VCaP (cell line): ENCODE measurements around the gene TMEM87A.
A peak's percentile ranks its signal among the peaks of the same experiment; 100 is the strongest.
"Not testable (repeated sequence)": the region's sequence is repeated elsewhere in the genome, so short reads cannot be mapped to it uniquely, and the experiment has no call there.

Source experiments
- H3K27ac ChIP-seq: fragments of 450-650 bp; 2 replicates; pipeline ENCODE4 v1.5.1; 2017
- TF ChIP-seq, protein P1 (sequence below): fragments of 450-650 bp; conservative IDR thresholded peaks from 2 replicates; pipeline ENCODE4 v1.5.1; 2017; ENCODE audit warnings: mild to moderate bottlenecking, moderate library complexity

The TMEM87A gene, protein sequence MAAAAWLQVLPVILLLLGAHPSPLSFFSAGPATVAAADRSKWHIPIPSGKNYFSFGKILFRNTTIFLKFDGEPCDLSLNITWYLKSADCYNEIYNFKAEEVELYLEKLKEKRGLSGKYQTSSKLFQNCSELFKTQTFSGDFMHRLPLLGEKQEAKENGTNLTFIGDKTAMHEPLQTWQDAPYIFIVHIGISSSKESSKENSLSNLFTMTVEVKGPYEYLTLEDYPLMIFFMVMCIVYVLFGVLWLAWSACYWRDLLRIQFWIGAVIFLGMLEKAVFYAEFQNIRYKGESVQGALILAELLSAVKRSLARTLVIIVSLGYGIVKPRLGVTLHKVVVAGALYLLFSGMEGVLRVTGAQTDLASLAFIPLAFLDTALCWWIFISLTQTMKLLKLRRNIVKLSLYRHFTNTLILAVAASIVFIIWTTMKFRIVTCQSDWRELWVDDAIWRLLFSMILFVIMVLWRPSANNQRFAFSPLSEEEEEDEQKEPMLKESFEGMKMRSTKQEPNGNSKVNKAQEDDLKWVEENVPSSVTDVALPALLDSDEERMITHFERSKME

DNA sequence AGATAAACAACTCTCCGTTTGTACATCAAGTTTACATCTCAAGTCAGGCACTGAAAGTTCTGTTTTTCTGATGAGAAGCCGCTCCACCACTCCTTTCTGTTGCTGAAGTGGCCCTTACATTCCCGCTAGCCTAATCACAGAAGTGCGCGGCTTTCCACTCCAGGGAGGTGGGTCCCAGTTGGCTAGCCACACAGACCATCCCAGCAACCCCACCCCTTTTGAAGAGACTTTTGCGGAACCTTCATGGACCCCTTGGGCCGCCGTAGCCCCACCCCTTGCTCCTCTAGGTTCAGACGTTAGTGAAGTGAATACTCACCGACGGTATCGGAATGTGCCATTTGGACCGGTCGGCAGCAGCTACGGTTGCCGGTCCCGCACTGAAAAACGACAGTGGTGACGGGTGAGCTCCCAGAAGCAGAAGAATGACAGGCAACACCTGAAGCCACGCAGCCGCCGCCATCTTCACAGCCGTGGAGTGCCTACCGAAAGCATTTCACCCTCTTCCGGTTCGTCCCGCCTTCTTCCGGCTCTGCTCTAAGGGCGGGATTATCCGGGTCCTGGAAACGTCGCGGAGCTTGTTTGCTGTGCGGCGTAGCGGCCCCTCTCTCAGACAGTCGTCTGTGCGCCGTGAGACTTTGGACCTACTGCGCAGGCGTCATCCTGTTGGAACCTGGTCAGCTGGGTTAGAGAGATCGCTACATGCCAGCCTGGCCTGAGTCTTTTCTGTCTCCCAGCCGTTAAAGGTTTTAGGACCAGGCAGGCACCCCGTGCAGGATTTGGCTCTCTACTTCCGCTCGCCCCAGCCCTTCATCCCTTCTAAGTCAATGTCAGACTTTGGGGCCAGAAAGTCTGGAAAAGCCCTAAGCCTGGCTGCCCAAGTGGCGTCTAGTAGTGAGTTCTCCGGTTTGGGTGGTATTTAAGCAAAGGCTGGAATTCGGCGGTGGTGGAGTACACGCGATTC lies at the start of gene TMEM87A, which contains the start of gene GANC:
TSS of gene TMEM87A (minus strand) at position 495 of the 961 bp plus-strand sequence. CDS start at position 460, 35 bp downstream.
TSS of gene GANC (plus strand) at position 263 of the 961 bp plus-strand sequence. CDS start 1,281 bp downstream, outside the sequence.
- H3K27ac ChIP-seq, result peak within 1 kb of the TSS; percentile 98
- TF ChIP-seq, protein P1, sequence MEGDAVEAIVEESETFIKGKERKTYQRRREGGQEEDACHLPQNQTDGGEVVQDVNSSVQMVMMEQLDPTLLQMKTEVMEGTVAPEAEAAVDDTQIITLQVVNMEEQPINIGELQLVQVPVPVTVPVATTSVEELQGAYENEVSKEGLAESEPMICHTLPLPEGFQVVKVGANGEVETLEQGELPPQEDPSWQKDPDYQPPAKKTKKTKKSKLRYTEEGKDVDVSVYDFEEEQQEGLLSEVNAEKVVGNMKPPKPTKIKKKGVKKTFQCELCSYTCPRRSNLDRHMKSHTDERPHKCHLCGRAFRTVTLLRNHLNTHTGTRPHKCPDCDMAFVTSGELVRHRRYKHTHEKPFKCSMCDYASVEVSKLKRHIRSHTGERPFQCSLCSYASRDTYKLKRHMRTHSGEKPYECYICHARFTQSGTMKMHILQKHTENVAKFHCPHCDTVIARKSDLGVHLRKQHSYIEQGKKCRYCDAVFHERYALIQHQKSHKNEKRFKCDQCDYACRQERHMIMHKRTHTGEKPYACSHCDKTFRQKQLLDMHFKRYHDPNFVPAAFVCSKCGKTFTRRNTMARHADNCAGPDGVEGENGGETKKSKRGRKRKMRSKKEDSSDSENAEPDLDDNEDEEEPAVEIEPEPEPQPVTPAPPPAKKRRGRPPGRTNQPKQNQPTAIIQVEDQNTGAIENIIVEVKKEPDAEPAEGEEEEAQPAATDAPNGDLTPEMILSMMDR, result no peak

DNA sequence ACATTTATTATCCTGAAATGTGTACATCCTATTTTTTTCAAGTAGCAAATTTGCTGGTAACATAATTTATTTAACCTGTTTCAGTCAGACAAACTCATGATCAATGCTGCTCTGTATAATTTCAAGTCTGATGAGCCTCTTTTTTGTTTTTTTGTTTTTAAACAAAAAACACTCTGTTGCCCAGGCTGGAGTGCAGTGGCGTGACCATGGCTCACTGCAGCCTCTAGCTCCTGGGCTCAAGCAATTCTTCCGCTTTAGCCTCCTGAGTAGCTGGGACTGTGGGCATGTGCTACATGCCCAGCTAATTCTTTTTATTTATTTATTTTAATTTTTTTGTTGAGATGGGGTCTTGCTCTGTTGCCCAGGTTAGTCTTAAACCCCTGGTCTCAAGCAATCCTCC lies 46.0 kb upstream of the TMEM87A start:
- H3K27ac ChIP-seq, result no peak overlapping the region
- TF ChIP-seq, protein P1, result no peak

DNA sequence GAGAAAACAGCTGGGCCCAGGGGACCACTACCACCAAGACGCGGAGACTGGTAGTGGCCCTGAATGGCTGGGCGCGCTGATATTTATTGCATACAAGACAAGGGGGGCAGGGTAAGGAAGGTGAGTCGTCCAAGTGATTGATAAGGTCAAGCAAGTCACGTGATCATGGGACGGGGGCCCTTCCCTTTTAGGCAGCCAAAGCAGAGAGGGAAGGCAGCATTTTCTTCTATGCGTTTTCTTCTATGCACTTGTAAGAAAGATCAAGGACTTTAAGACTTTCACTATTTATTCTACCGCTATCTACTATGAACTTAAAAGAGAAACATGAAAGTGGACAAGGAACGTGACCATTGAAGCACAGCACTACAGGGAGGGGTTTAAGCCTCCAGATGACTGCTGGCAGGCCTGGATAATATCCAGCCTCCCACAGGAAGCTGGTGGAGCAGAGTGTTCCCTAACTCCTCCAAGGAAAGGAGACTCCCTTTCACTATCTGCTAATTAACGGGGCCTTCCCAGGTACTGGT lies 43.1 kb upstream of the TMEM87A start:
- not testable (repeated sequence) for H3K27ac ChIP-seq

DNA sequence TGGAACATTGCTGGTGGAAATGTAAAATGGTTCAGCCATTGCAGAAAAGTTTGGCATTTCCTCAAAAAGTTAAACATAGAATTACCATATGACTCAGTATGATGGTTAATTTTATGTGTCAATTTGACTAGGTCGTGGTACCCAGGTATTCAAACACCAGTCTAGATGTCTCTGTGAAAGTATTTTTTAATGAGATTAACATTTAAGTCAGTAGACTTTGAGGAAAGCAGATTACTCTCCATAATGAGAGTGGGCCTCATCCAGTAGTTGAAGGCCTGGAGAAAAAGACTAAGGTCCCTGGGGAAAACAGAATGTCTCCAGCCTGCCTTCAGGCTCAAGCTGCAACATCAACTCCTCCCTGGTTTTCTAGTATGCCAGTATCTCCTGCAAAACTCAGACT lies 42.3 kb upstream of the TMEM87A start:
- no peak overlapping the region for H3K27ac ChIP-seq
- TF ChIP-seq, protein P1, result no peak

DNA sequence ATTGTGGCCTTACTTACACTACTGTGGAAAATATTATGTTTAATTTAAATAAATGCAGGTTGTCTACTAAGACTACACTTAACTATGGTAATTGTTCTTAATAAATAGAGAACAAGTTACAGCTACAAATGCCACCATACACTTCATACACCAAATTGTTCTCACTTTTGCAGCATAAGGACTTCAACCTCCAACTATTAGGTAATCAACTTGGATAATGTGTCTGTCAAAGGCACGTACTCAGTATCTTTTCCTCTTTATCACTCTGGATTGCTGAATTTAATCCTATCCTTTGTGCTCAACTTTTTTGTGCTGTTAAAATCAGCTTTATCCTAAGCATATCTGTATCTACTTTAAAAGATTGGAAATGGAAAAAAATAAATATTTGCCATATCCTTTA lies 41.6 kb upstream of the TMEM87A start:
- TF ChIP-seq, protein P1, result no peak
- no peak overlapping the region for H3K27ac ChIP-seq

DNA sequence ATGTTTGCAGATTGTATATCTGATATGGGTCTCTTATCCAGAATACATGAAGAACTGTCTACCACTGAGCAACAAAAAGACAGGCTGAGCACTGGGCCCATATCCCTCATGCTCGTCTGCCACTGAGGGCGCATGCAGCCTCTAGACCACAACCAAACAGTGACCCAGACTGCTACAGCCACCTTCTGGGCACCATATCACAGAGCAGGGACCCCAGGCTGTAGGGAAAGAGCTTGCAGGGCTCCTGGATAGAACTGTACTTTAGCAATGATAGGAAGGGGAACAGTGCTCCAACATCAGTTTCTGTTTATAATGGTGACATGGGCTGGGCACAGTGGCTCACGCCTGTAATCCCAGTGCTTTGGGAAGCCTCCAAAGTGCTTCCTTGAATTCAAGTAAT lies 40.2 kb upstream of the TMEM87A start:
- TF ChIP-seq, protein P1, result no peak
- H3K27ac ChIP-seq, result no peak overlapping the region

DNA sequence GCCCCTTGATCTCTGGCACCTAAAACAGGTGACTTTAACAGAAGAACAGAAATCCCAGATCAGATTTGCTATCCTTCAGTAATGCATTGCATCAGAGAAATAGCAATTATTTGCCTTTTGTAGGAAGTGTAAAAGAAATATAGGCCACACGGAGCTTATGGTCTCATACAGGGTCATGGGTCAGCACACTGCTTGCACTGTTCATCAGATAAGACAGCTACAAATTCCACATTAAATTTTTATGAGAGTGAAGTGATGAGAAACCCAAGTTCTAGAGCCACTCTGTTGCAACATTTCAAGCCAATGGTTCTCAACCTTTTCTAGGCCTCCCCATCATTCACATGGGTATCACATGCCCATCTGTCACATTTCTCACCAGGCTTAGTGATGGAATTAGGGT lies 33.4 kb upstream of the TMEM87A start:
- peak overlapping the region; percentile 61 for H3K27ac ChIP-seq
- TF ChIP-seq, protein P1, result no peak

DNA sequence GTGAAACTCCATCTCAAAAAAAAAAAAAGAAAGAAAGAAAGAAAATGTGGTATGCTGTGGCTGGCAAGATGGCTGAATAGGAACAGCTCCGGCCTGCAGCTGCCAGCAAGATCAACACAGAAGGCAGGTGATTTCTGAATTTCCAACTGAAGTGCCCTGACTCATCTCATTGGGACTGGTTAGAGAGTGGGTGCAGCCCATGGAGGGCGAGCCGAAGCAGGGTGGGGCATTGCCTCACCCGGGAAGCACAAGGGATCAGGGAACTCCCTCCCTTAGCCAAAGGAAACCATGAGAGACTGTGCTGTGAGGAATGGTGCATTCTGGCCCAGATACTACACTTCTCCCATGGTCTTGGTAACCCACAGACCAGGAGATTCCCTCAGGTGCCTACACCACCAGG lies 27.8 kb upstream of the TMEM87A start:
- not testable (repeated sequence) for H3K27ac ChIP-seq
